ENCODE results near the gene UTP20.

The UTP20 gene

GRCh38 chr12:101243616-101244015 lies 36.3 kb upstream of the UTP20 start:
- TF ChIP-seq ZNF148 (tag by site-specific recombination; IDR thresholded peaks at IDR 0.05; ENCODE audit: borderline replicate concordance) (no peak), ZNF76 (tag by site-specific recombination; IDR thresholded peaks at IDR 0.05; ENCODE audit: borderline replicate concordance, low read depth) (no peak), ZBTB21 (tag by site-specific recombination; IDR thresholded peaks at IDR 0.05) (no peak), WT1 (tag by site-specific recombination; IDR thresholded peaks at IDR 0.05) (no peak), ZNF544 (tag by site-specific recombination; IDR thresholded peaks at IDR 0.05) (no peak), KLF8 (tag by site-specific recombination; IDR thresholded peaks at IDR 0.05) (no peak), BCL11A (tag by site-specific recombination; IDR thresholded peaks at IDR 0.05; ENCODE audit: low read depth) (no peak), ZNF571 (tag by site-specific recombination; IDR thresholded peaks at IDR 0.05) (no peak), ZNF394 (tag by site-specific recombination; IDR thresholded peaks at IDR 0.05; ENCODE audit: borderline replicate concordance) (no peak), KLF1 (tag by site-specific recombination; IDR thresholded peaks at IDR 0.05) (no peak), ZNF266 (tag by site-specific recombination; IDR thresholded peaks at IDR 0.05; ENCODE audit: low read depth) (no peak), TCF7L2 (IDR thresholded peaks at IDR 0.05; ENCODE audit: borderline replicate concordance, low read depth, low read length) (no peak), ZNF513 (tag by site-specific recombination; IDR thresholded peaks at IDR 0.05) (no peak), ZNF175 (tag by site-specific recombination; IDR thresholded peaks at IDR 0.05) (no peak), ZNF792 (tag by site-specific recombination; IDR thresholded peaks at IDR 0.05) (no peak), ZNF768 (tag by site-specific recombination; IDR thresholded peaks at IDR 0.05) (no peak), ZNF114 (tag by site-specific recombination; IDR thresholded peaks at IDR 0.05) (no peak), ZNF549 (tag by site-specific recombination; IDR thresholded peaks at IDR 0.05) (no peak)
- Histone ChIP-seq H3K9me3 (ENCODE audit: control insufficient read depth, insufficient read depth, low read depth, low read length) (no peaks in the 10 kb centered on the region), H3K27ac (ENCODE audit: extremely low read depth, low read depth, low read length) (no peak overlapping the region), H3K36me3 (ENCODE audit: control insufficient read depth in 2 of 2, insufficient read depth in 1 of 2, low read length in 2 of 2) (no peaks in the 10 kb centered on the region), H3K4me1 (ENCODE audit: control insufficient read depth, insufficient read depth, low read length) (no peaks in the 10 kb centered on the region), H3K4me3 (ENCODE audit: low read depth, low read length) (no peak overlapping the region)
- POLR2A ChIA-PET, result no interaction called here
- CTCF ChIA-PET, result interaction anchor here (0.6 kb wide), 1 partner anchor 20 kb away, joined by 4 read pairs; no protein-coding TSS in a partner anchor

- no peak overlapping the region for H3K4me3 ChIP-seq (ENCODE audit: low read depth, low read length)
- H3K4me1 ChIP-seq (ENCODE audit: control insufficient read depth, insufficient read depth, low read length), result no peaks in the 10 kb centered on the region
- ChIA-PET POLR2A (no interaction called here), CTCF (no interaction called here)
- H3K36me3 ChIP-seq (ENCODE audit: control insufficient read depth in 2 of 2, insufficient read depth in 1 of 2, low read length in 2 of 2), result no peaks in the 10 kb centered on the region
- no peak overlapping the region for H3K27ac ChIP-seq (ENCODE audit: extremely low read depth, low read depth, low read length)
- no peaks in the 10 kb centered on the region for H3K9me3 ChIP-seq (ENCODE audit: control insufficient read depth, insufficient read depth, low read depth, low read length)
- TF ChIP-seq CTCF (tag by site-specific recombination; IDR thresholded peaks at IDR 0.05) (no peak), PRDM10 (tag by site-specific recombination; IDR thresholded peaks at IDR 0.05) (no peak), HOXD13 (CRISPR knock-in tag; IDR thresholded peaks at IDR 0.05; ENCODE audit: borderline replicate concordance) (no peak), ZBTB44 (tag by site-specific recombination; IDR thresholded peaks at IDR 0.05) (no peak), ZSCAN23 (tag by site-specific recombination; IDR thresholded peaks at IDR 0.05) (no peak), PBX3 (CRISPR knock-in tag; IDR thresholded peaks at IDR 0.05) (no peak), ZNF561 (tag by site-specific recombination; IDR thresholded peaks at IDR 0.05; ENCODE audit: borderline replicate concordance) (no peak)
These were observed 23.6 kb upstream of the UTP20 start for GRCh38 chr12:101256266-101256665.

Data from HEK293 (cell line).